Upper lobe of left lung (tissue), 6 donors: Measurements from ENCODE around the gene NES. TPM values are rescaled to one million over a fixed set of nuclear protein-coding genes. Genes with fewer than 3 reads are reported as not detected.

Source experiments
- ATAC-seq, 2 donors: fragments of 200-7000 bp; cut with Tn5 transposase; one replicate each; pipeline ENCODE4 v1.9.1; 2022; ENCODE audit warnings: mild to moderate bottlenecking in 2 of 2, moderate library complexity in 2 of 2; ENCODE audit not compliant: low FRiP score in 2 of 2
- DNase-seq, 2 donors: peaks; one replicate each; pipeline ENCODE4 v3.0.0-alpha.2; 2019 to 2020
- H3K27ac ChIP-seq, 4 donors: fragments of 200-600 bp; sonication (generic); one replicate each; pipeline ENCODE4 v1.5.1; 2016 to 2019
- H3K27me3 ChIP-seq, 4 donors: fragments of 200-600 bp; sonication (generic); one replicate each; pipeline ENCODE4 v1.5.1; 2017 to 2019
- H3K36me3 ChIP-seq, 4 donors: fragments of 200-600 bp; sonication (generic); one replicate each; pipeline ENCODE4 v1.5.1; 2016 to 2019
- H3K4me1 ChIP-seq, 4 donors: fragments of 200-600 bp; sonication (generic); one replicate each; pipeline ENCODE4 v1.5.1; 2018 to 2019
- H3K4me3 ChIP-seq, 4 donors: fragments of 200-600 bp; sonication (generic); one replicate each; pipeline ENCODE4 v1.5.1; 2017 to 2019; ENCODE audit warnings: mild to moderate bottlenecking in 2 of 4, moderate library complexity in 1 of 4
- H3K9me3 ChIP-seq, 4 donors: fragments of 200-600 bp; sonication (generic); one replicate each; pipeline ENCODE4 v1.5.1; 2018 to 2019
- CTCF ChIP-seq, 6 experiments: fragments of 450-650 bp in 4 of 6; fragments of 200-600 bp in 2 of 6; sonication (generic) in 2 of 6; IDR thresholded peaks; one replicate each; pipeline ENCODE4 v1.5.1; 2016 to 2019; ENCODE audit warnings: antibody characterized with exemption in 6 of 6
- EP300 ChIP-seq, 4 donors: sonication (generic); formaldehyde crosslinking; IDR thresholded peaks; one replicate each; pipeline ENCODE4 v1.5.1; 2017; ENCODE audit warnings: antibody characterized with exemption in 4 of 4, control low read depth in 2 of 4
- POLR2A ChIP-seq, 4 donors: fragments of 450-650 bp; IDR thresholded peaks; one replicate each; pipeline ENCODE4 v1.5.1; 2016 to 2017; ENCODE audit warnings: antibody characterized with exemption in 4 of 4, mild to moderate bottlenecking in 2 of 4
- POLR2AphosphoS5 ChIP-seq, 2 donors: sonication (generic); formaldehyde crosslinking; IDR thresholded peaks; one replicate each; pipeline ENCODE4 v1.5.1; 2017; ENCODE audit warnings: antibody characterized with exemption in 2 of 2
- WGBS, 2 donors: methylation state at CpG; one replicate each; pipeline ENCODE4 v1.1.5; 2017 to 2018; 5-methylcytosine and 5-hydroxymethylcytosine counted together
- total RNA-seq, 6 donors: library from RNA; depleted of rRNA in 4 of 6; stranded (reverse); fragments of >200 nt in 4 of 6; gene quantifications; one replicate each; pipeline versions ENCODE4 v1.1.0 to v1.2.1, GENCODE V29; 2016 to 2021
- donor health status: DM: no; HTN: no; CAD: no; lungs with moderate emphysema.
- donor health status: DM: no; HTN: yes; CAD: no; lungs with severe emphysema.

The NES gene
- total RNA-seq, 6 donors from 2014 or later, result 25.9 to 93.5 (median 34.3) TPM

DNA sequence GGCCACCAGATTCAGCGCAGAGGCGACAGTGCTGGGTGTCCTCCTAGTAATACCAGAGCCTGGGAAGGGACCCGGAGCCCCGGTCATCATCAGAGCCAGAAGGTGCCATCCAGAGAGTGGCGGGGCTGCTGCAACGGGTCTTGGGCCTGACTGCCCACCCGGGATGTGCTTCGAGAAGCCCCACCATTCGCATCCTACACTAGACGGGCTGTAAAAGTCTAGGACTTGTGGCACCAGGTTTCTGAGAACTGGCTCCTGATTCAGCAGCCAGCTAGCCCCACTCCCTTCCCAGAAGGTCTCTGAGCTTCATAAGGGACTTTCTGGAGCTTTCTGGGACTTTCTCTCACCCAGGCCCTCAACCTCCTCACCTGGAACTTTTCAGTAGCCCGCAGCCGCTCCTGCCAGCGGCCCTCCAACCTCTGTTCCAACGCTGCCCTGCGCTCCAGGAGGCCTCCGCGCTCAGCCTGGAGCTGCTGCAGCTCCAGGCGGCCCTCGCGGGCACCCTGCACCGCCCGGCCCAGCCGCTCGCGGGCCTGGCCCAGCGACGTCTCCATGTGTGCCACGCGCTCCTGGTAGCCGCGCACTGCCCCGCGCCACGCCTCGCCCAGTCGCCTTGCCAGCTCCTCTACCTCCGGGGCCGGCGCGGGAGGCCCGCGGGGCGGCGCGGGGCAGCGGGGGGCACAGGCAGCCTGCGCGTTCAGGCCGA, 940 bp downstream of the NES start:
- H3K27me3 ChIP-seq, result peaks cover 0 to 20% (median 8%) of the 10 kb centered on the region in 4 donors
- 17 to 20% methylated on average over 7 to 47 of the region's 49 CpGs for WGBS, 2 donors
- peak overlapping the region; percentile 82 to 91 (median 87) for H3K27ac ChIP-seq
- H3K4me1 ChIP-seq, result peaks cover 17 to 38% (median 32%) of the 10 kb centered on the region in 4 donors
- no peak for TF ChIP-seq POLR2AphosphoS5 (IDR thresholded peaks at IDR 0.05)
- no peak for TF ChIP-seq POLR2A (IDR thresholded peaks at IDR 0.05)
- no peak for TF ChIP-seq EP300 (IDR thresholded peaks at IDR 0.05)
- no peak for TF ChIP-seq CTCF (IDR thresholded peaks at IDR 0.05)
- no peak for ATAC-seq
- H3K4me3 ChIP-seq, result peak overlapping the region; percentile 55 to 74 (median 64)
- peak in 1 of 2 donors; percentile 85 for DNase-seq
- H3K36me3 ChIP-seq, result peaks cover 0 to 37% (median 0%) of the 10 kb centered on the region in 4 donors
- no peaks in the 10 kb centered on the region for H3K9me3 ChIP-seq

DNA sequence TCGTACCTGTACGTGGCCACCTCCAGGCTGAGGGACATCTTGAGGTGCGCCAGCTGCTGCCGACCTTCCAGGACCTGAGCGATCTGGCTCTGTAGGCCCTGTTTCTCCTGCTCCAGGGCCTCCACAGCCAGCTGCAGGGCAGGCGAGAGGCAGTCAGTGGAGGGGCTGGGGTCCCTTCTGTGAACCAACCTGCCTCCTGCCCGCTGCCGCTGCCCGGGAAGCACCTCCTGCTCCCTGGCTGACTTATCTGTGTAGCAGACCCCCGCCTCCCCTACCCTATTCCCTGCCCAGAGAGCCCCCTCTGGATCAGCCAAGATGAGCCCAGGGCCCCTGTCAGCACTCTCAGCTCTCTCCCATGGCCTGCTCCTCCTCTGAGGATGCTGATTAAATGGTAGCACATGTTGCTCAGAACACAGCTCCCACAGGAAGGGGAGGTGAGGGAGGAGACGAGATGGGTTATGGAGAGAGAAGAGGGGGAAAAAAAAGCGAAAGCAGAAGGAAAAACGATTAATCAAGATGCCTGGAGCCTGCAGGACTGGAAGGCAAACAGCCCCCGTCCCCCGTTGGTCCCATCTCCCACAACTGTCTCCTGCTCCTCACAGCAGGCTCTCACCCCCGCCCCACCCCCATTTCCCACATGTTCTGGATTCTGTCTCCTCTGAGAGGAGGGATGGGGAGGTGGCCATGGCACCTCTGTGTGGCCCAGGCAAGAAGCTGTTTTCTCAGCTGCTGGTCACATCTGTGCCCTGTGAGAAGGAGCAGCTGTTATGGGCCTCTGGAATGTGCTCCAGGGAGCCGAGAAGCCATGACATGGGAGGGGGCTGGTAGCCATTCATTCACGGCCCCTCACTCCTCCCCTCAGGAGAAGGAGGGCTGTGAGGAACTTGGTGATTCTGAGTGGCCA, 1.7 kb downstream of the NES start:
- 42 to 54% methylated on average over 12 to 16 of the region's 18 CpGs for WGBS, 2 donors
- no peak for ATAC-seq
- Histone ChIP-seq H3K27me3 (peaks cover 0 to 20% (median 8%) of the 10 kb centered on the region in 4 donors), H3K9me3 (no peaks in the 10 kb centered on the region), H3K4me1 (peaks cover 17 to 40% (median 37%) of the 10 kb centered on the region in 4 donors), H3K4me3 (peak overlapping the region; percentile 55 to 74 (median 64)), H3K36me3 (peaks cover 0 to 43% (median 0%) of the 10 kb centered on the region in 4 donors), H3K27ac (peak overlapping the region; percentile 82 to 91 (median 87))
- DNase-seq, result no peak
- TF ChIP-seq POLR2A (IDR thresholded peaks at IDR 0.05) (no peak), CTCF (IDR thresholded peaks at IDR 0.05) (no peak), EP300 (IDR thresholded peaks at IDR 0.05) (no peak), POLR2AphosphoS5 (IDR thresholded peaks at IDR 0.05) (no peak)

DNA sequence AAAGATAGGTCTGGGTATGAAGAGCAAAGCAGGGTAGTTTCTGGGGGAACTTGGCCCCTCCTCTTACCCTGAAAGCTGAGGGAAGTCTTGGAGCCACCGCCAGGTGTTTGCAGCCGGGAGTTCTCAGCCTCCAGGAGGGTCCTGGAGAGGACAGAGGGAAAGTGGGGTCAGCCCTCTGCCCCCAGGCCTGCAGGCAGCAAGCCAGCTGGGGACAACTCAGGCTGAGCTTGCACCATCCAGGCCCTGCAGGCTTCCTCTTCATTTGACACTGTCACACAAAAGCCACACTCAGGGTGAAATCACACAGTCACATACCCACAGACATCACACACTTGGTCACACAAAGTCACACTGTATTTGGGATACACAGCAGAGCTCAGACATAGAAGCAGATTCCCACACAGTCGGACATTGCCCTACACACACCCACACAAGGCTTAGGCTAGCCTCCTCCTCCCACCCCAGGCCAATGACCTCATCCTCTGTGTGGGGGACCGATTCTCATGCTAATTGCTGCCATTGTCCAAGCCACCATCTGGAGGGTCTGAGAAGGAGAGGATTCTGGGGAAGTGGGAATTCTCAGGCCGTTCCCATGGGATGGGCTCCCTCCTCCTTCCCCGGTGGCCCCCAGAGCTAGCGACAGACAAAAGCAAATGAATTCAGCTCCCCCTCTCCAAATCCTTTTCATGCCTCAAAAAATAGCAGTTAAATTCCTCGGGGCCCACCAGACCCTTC, 3.7 kb downstream of the NES start:
- 41 to 69% methylated on average over 6 to 8 of the region's 8 CpGs for WGBS, 2 donors
- peak overlapping the region in 2 of 4 donors; percentile 55 to 74 for H3K4me3 ChIP-seq
- ATAC-seq, result no peak
- peaks cover 0 to 43% (median 0%) of the 10 kb centered on the region in 4 donors for H3K36me3 ChIP-seq
- no peaks in the 10 kb centered on the region for H3K9me3 ChIP-seq
- H3K27ac ChIP-seq, result peak overlapping the region; percentile 28 to 91 (median 86)
- DNase-seq, result no peak
- peaks cover 0 to 20% (median 8%) of the 10 kb centered on the region in 4 donors for H3K27me3 ChIP-seq
- TF ChIP-seq CTCF (IDR thresholded peaks at IDR 0.05) (no peak), EP300 (IDR thresholded peaks at IDR 0.05) (no peak), POLR2AphosphoS5 (IDR thresholded peaks at IDR 0.05) (no peak), POLR2A (IDR thresholded peaks at IDR 0.05) (no peak)
- H3K4me1 ChIP-seq, result peaks cover 23 to 53% (median 48%) of the 10 kb centered on the region in 4 donors

- H3K27me3 ChIP-seq, result peaks cover 0 to 12% (median 4%) of the 10 kb centered on the region in 4 donors
- 89 to 95% methylated on average over 2 of the region's 2 CpGs for WGBS, 2 donors
- ATAC-seq (no peak), DNase-seq (no peak)
- H3K36me3 ChIP-seq, result peaks cover 0 to 43% (median 0%) of the 10 kb centered on the region in 4 donors
- peak overlapping the region in 2 of 4 donors; percentile 90 to 91 for H3K27ac ChIP-seq
- TF ChIP-seq EP300 (IDR thresholded peaks at IDR 0.05) (no peak), POLR2AphosphoS5 (IDR thresholded peaks at IDR 0.05) (no peak), CTCF (IDR thresholded peaks at IDR 0.05) (no peak), POLR2A (IDR thresholded peaks at IDR 0.05) (no peak)
- H3K4me3 ChIP-seq, result no peak overlapping the region
- H3K4me1 ChIP-seq, result peaks cover 27 to 55% (median 51%) of the 10 kb centered on the region in 4 donors
- H3K9me3 ChIP-seq, result no peaks in the 10 kb centered on the region
These were observed 5.4 kb downstream of the NES start for GRCh38 chr1:156671804-156672203.
